T-cell (primary cell): Measurements from ENCODE around the gene RDH12. TPM values are rescaled to one million over a fixed set of nuclear protein-coding genes. Genes with fewer than 3 reads are reported as not detected.

Experiments
- ATAC-seq, 4 experiments: fragments of 200-7000 bp in 3 of 4; fragments of 150-1000 bp in 1 of 4; cut with Tn5 transposase; replicated peaks in 1 of 4; 1 replicate in 3 of 4; 2 replicates in 1 of 4; pipeline ENCODE4 v1.10.0; 2021; ENCODE audit warnings: moderate library complexity in 3 of 4, mild to moderate bottlenecking in 2 of 4, moderate number of reproducible peaks in 1 of 4
- CTCF ChIA-PET, 2 donors: fragments of 300-600 bp; sonication (Branson Sonifier 250); formaldehyde crosslinking; loops; one replicate each; lab custom pipeline; 2022; ENCODE audit warnings: antibody characterized with exemption in 2 of 2; lab: Charles Lee
- POLR2A ChIA-PET, 2 donors: fragments of 300-600 bp; sonication (Branson Sonifier 250); formaldehyde crosslinking; loops; one replicate each; lab custom pipeline; 2022; ENCODE audit warnings: antibody characterized with exemption in 2 of 2; lab: Charles Lee
- DNase-seq, 35 experiments: peaks; one replicate each; pipeline versions ENCODE4 v3.0.0 to v3.0.0-alpha.2; 2013 to 2023
- H3K27ac ChIP-seq: one replicate; pipeline ENCODE4 v1.5.1; 2013; ENCODE audit warnings: low read length
- H3K27me3 ChIP-seq, 2 experiments: replicated peaks in 1 of 2; 1 replicate in 1 of 2; 2 replicates in 1 of 2; pipeline versions ENCODE4 v1.6.1 to v1.7.0; 2013; ENCODE audit warnings: low read length in 1 of 2, mixed read lengths in 1 of 2; ENCODE audit not compliant: control insufficient read depth in 2 of 2, insufficient read depth in 2 of 2; ENCODE audit errors: extremely low read depth in 1 of 2
- H3K36me3 ChIP-seq, 2 donors: 1 replicate in 1 of 2; 2 replicates in 1 of 2; pipeline versions ENCODE4 v1.6.1 to v1.7.0; 2013; ENCODE audit warnings: low read length in 1 of 2; ENCODE audit not compliant: control insufficient read depth in 2 of 2, insufficient read depth in 1 of 2; ENCODE audit errors: extremely low read depth in 1 of 2
- H3K4me1 ChIP-seq, 2 experiments: 1 replicate in 1 of 2; 2 replicates in 1 of 2; pipeline versions ENCODE4 v1.6.1 to v1.7.0; 2013; ENCODE audit warnings: low read length in 2 of 2, mixed read lengths in 1 of 2; ENCODE audit not compliant: insufficient read depth in 2 of 2, control insufficient read depth in 1 of 2; ENCODE audit errors: extremely low read depth in 1 of 2
- H3K4me3 ChIP-seq, 2 donors: 1 replicate in 1 of 2; 2 replicates in 1 of 2; pipeline versions ENCODE4 v1.5.1 to v1.7.0; 2013; ENCODE audit warnings: mild to moderate bottlenecking in 2 of 2, low read length in 1 of 2, moderate library complexity in 1 of 2; ENCODE audit not compliant: control insufficient read depth in 1 of 2; ENCODE audit errors: extremely low read depth in 1 of 2
- H3K9me3 ChIP-seq: 2 replicates; pipeline ENCODE4 v1.7.0; 2013
- H3K27ac Mint-ChIP-seq, 2 donors: one replicate each; pipeline ENCODE4 v1.8.0; 2020 to 2021; ENCODE audit warnings: mild to moderate bottlenecking in 2 of 2, mixed read lengths in 2 of 2
- H3K27me3 Mint-ChIP-seq, 2 donors: one replicate each; pipeline ENCODE4 v1.8.0; 2021 to 2022; ENCODE audit warnings: mixed read lengths in 2 of 2
- H3K36me3 Mint-ChIP-seq: one replicate; pipeline ENCODE4 v1.8.0; 2021; ENCODE audit warnings: mixed read lengths
- H3K4me1 Mint-ChIP-seq, 3 donors: one replicate each; pipeline ENCODE4 v1.8.0; 2020 to 2022; ENCODE audit warnings: mixed read lengths in 3 of 3, mild to moderate bottlenecking in 1 of 3
- H3K4me3 Mint-ChIP-seq, 3 donors: one replicate each; pipeline ENCODE4 v1.8.0; 2020 to 2022; ENCODE audit warnings: mild to moderate bottlenecking in 3 of 3, mixed read lengths in 3 of 3, moderate library complexity in 3 of 3
- H3K9me3 Mint-ChIP-seq, 3 donors: one replicate each; pipeline ENCODE4 v1.8.0; 2020 to 2022; ENCODE audit warnings: mixed read lengths in 3 of 3
- WGBS: methylation state at CpG from one replicate; pipeline ENCODE4 v1.1.5; 2013; ENCODE audit warnings: missing lambda C conversion rate; ENCODE audit not compliant: insufficient coverage; 5-methylcytosine and 5-hydroxymethylcytosine counted together
- total RNA-seq, 35 experiments: library from RNA in 6 of 35; stranded (reverse) in 6 of 35; fragments of 120-200 nt in 1 of 35; gene quantifications; one replicate each; pipeline versions ENCODE4 v1.2.1 to v1.2.4 and lab custom pipeline; 2013 to 2026

The RDH12 gene
- total RNA-seq, 5 donors from 2014 or later (not counting 1 experiment from before 2014, with no cell fraction given): not detected

DNA sequence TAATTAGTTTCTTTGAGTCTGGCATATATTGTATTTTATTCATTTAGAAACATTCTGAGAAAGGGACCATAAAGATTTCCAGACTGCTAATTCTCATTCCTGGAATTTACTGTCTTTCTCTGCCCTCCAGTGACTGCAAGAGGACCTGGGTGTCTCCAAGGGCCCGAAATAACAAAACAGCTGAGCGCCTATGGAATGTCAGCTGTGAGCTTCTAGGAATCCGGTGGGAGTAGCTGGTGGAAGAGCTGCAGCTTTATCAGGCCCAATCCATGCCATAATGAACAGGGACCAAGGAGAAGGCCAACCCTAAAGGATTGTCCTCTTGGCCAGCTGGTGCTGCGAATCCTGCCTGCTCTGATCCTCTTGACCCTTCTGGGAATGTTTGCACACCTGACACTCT is 31.9 kb downstream of the RDH12 start:
- H3K4me3 ChIP-seq: no peak overlapping the region
- no peaks in the 10 kb centered on the region for H3K4me1 Mint-ChIP-seq
- no peak overlapping the region for H3K4me3 Mint-ChIP-seq
- ATAC-seq (no peak), DNase-seq (no peak)
- 90% methylated on average over 3 of the region's 4 CpGs for WGBS
- H3K4me1 ChIP-seq: no peaks in the 10 kb centered on the region
- H3K27me3 Mint-ChIP-seq: peaks cover 3% of the 10 kb centered on the region in 2 donors
- H3K36me3 Mint-ChIP-seq: peaks cover 4% of the 10 kb centered on the region
- H3K9me3 ChIP-seq: no peaks in the 10 kb centered on the region
- H3K36me3 ChIP-seq: no peaks in the 10 kb centered on the region
- no peaks in the 10 kb centered on the region for H3K27me3 ChIP-seq
- CTCF ChIA-PET: no interaction called here
- no peak overlapping the region for H3K27ac ChIP-seq
- no peak overlapping the region for H3K27ac Mint-ChIP-seq
- POLR2A ChIA-PET: no interaction called here
- H3K9me3 Mint-ChIP-seq: no peaks in the 10 kb centered on the region

DNA sequence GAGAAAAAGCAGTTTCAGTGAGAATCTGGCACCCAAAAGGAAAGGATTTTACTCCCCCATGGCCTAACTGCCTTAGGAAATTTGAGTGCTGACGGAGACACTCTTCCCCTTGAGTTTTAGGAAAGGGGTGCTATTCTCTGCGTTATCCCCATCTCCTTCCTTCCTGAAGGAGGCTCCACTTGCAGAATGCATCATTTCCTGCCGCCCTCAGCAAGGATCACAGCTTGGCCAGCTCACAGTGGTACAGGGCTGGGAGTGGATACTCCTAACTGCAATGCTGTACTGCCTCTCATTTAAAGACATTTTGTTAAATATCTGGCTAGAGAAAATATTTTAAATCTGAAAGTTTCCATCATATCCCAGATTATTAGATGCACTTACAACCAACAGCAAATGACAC is 33.0 kb downstream of the RDH12 start:
- Mint-ChIP-seq H3K27me3 (peaks cover 3% of the 10 kb centered on the region in 2 donors), H3K9me3 (no peaks in the 10 kb centered on the region), H3K27ac (no peak overlapping the region), H3K4me3 (no peak overlapping the region), H3K36me3 (peaks cover 4% of the 10 kb centered on the region), H3K4me1 (peaks cover 0 to 2% (median 0%) of the 10 kb centered on the region in 3 donors)
- Histone ChIP-seq H3K9me3 (no peaks in the 10 kb centered on the region), H3K27ac (no peak overlapping the region), H3K4me1 (no peaks in the 10 kb centered on the region), H3K36me3 (no peaks in the 10 kb centered on the region), H3K27me3 (no peaks in the 10 kb centered on the region), H3K4me3 (no peak overlapping the region)
- DNase-seq: no peak
- ATAC-seq: no peak
- ChIA-PET POLR2A (no interaction called here), CTCF (no interaction called here)
- WGBS: no CpG with 5 or more reads among the region's 3 CpGs

DNA sequence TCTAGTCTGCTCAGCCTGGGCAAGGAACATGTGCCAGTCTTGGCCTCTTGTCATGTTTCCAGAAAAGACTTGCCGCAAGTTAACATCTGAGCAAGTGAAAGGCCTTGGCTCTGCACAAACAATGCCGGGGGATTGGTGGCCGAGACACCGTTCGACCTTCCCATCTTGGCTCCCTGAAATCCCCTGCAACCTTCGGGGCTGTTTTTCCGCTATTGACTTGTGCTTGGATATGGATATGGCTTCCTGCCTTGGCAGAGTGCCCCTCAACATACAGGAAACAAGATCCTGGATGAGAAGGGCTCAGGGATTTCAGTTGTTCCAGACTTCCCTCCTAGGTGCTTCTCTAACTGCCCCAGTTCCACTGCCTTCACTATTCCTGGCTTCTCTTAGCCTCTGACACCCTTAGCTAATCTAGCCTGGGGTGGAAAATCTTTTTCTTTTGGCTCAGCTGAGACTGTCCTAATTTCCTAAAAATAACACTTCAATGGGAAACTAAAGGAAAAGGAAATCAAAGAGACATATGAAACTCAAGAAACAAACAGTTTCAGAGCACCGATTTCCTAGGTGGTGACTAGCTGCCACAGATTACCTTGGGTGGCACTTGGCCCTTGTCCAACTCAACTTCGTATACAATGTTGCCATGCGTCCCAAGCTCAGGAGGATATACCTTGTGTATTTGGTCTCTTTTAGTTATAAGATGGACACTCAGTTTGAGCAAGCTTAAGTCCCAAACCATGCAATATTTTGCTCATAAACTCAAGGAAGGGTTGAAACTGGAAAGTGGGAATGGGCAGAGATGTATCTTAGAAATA is 33.9 kb downstream of the RDH12 start:
- Histone ChIP-seq H3K9me3 (no peaks in the 10 kb centered on the region), H3K27me3 (no peaks in the 10 kb centered on the region), H3K27ac (no peak overlapping the region), H3K4me3 (no peak overlapping the region), H3K36me3 (no peaks in the 10 kb centered on the region), H3K4me1 (no peaks in the 10 kb centered on the region)
- ChIA-PET POLR2A (no interaction called here), CTCF (no interaction called here)
- DNase-seq (no peak), ATAC-seq (no peak)
- Mint-ChIP-seq H3K9me3 (no peaks in the 10 kb centered on the region), H3K36me3 (peaks cover 4% of the 10 kb centered on the region), H3K27me3 (peaks cover 3% of the 10 kb centered on the region in 2 donors), H3K4me3 (no peak overlapping the region), H3K27ac (no peak overlapping the region), H3K4me1 (peaks cover 0 to 2% (median 0%) of the 10 kb centered on the region in 3 donors)
- WGBS: 96% methylated on average over 6 of the region's 10 CpGs

DNA sequence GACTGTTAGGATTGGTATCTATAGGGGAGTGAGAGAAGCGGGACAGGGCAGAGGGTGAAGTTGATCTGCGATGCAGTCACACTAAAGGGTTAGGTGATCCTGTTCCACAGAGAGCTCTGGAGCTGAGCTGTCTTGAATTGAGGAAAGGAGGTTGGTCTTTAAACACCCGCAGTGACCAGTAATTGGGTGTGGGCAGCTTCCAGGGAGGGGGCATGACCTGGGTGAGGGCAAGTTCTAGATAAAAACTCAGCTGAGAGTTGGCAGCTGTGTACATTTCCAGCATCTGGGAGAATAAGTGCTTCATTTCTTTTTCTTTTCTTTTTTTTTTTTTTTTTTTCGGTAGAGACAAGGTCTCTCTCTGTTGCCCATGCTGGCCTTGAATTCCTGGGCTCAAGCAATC is 35.1 kb downstream of the RDH12 start:
- Mint-ChIP-seq H3K36me3 (peaks cover 4% of the 10 kb centered on the region), H3K27me3 (peaks cover 3% of the 10 kb centered on the region in 2 donors), H3K4me1 (peaks cover 0 to 2% (median 0%) of the 10 kb centered on the region in 3 donors), H3K9me3 (no peaks in the 10 kb centered on the region), H3K4me3 (no peak overlapping the region), H3K27ac (no peak overlapping the region)
- DNase-seq (no peak), ATAC-seq (no peak)
- H3K36me3 ChIP-seq: no peaks in the 10 kb centered on the region
- ChIA-PET CTCF (no interaction called here), POLR2A (no interaction called here)
- H3K27ac ChIP-seq: no peak overlapping the region
- H3K4me1 ChIP-seq: no peaks in the 10 kb centered on the region
- H3K27me3 ChIP-seq: no peaks in the 10 kb centered on the region
- 95% methylated on average over 3 of the region's 4 CpGs for WGBS
- no peak overlapping the region for H3K4me3 ChIP-seq
- no peaks in the 10 kb centered on the region for H3K9me3 ChIP-seq

DNA sequence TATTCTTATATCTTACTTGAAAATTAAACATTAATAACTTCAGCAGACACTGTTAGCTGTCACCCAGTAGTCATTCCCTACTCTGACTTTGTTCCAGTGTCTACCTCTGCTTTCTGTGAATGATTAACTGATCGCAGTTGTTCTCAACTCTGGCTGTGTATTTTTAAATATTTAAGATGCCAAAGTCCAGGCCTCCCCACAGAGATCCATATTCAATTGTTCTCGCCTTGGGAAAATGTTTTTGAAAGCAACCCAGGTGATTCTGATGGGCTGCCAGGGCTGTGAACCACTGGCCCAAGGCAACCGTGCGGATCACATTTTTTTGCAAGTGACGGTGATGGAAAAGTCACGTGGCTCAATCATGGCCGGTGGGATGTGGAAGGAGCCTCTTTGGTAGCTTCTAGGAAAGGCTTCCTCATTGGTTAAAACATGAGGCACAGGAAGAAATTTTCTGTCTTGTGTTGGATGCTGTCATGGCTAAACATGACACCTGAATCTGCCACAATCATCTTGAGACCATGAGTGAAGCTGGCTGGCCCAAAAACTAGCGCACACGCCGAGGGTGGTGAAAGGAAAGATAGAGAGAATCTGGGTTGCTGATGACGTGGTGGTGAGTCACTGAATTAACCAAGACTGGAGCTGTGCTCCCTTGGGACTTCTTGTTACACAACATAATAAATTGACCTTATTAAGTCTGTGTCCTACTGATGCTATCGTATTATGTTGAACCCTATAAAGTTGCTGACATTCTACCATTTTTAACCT is 37.2 kb downstream of the RDH12 start:
- ATAC-seq: no peak
- Mint-ChIP-seq H3K36me3 (peaks cover 4% of the 10 kb centered on the region), H3K27me3 (peaks cover 3% of the 10 kb centered on the region in 2 donors), H3K4me1 (peaks cover 0 to 2% (median 0%) of the 10 kb centered on the region in 3 donors), H3K27ac (peak overlapping the region in 1 of 2 donors; percentile 35), H3K4me3 (no peak overlapping the region), H3K9me3 (no peaks in the 10 kb centered on the region)
- DNase-seq: peak in 3 of 35 experiments; percentile 3 to 14 (median 7)
- ChIA-PET POLR2A (no interaction called here), CTCF (no interaction called here)
- 95% methylated on average over 4 of the region's 12 CpGs for WGBS
- Histone ChIP-seq H3K36me3 (no peaks in the 10 kb centered on the region), H3K27ac (no peak overlapping the region), H3K4me1 (no peaks in the 10 kb centered on the region), H3K27me3 (no peaks in the 10 kb centered on the region), H3K9me3 (no peaks in the 10 kb centered on the region), H3K4me3 (no peak overlapping the region)

DNA sequence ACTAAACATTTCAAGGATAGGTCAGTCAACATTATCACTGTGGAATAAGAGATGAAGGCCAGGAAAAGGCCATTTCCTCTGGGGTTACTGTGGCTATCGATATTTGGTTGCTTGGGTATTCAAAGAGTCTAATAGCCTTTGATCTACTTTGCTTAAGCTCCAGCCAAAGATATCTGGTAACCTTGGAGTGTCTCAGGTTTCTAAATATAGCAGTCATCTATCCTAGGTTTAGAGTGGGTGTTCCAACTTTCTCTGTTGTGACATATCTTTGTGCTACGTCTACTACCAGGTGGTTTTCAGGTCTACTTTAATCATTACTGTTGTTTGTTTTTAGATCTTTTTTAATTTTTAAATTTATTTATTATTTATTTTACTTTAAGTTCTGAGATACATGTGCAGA is 42.4 kb downstream of the RDH12 start:
- POLR2A ChIA-PET: no interaction called here
- no peaks in the 10 kb centered on the region for H3K27me3 Mint-ChIP-seq

More for the DNA sequence above, 42.4 kb downstream of the RDH12 start:
- no CpG with 5 or more reads among the region's 2 CpGs for WGBS
- Mint-ChIP-seq H3K4me1 (peaks cover 0 to 2% (median 0%) of the 10 kb centered on the region in 3 donors), H3K27ac (no peak overlapping the region), H3K9me3 (peaks cover 0 to 4% (median 0%) of the 10 kb centered on the region in 3 donors), H3K4me3 (no peak overlapping the region), H3K36me3 (peaks cover 33% of the 10 kb centered on the region)
- no peaks in the 10 kb centered on the region for H3K9me3 ChIP-seq
- CTCF ChIA-PET: no interaction called here
- peaks cover 8 to 13% of the 10 kb centered on the region in 2 donors for H3K36me3 ChIP-seq
- ATAC-seq (no peak), DNase-seq (no peak)
- H3K27me3 ChIP-seq: no peaks in the 10 kb centered on the region
- no peak overlapping the region for H3K4me3 ChIP-seq
- no peaks in the 10 kb centered on the region for H3K4me1 ChIP-seq
- H3K27ac ChIP-seq: no peak overlapping the region
